Ishikawa (cell line): ENCODE data around the gene CARM1.

Experiments
- CEBPB ChIP-seq: IDR thresholded peaks from 2 replicates; pipeline ENCODE4 v1.6.1; 2012
- CREB1 ChIP-seq: IDR thresholded peaks from 2 replicates; pipeline ENCODE4 v1.6.1; 2012; ENCODE audit warnings: low read depth
- EGR1 ChIP-seq: IDR thresholded peaks from 2 replicates; pipeline ENCODE4 v1.6.1; 2012
- EP300 ChIP-seq: IDR thresholded peaks from 2 replicates; pipeline ENCODE4 v1.6.1; 2012; ENCODE audit warnings: borderline replicate concordance
- FOXM1 ChIP-seq: IDR thresholded peaks from 2 replicates; pipeline ENCODE4 v1.6.1; 2012; ENCODE audit warnings: low read depth, borderline replicate concordance
- NFIC ChIP-seq: IDR thresholded peaks from 2 replicates; pipeline ENCODE4 v1.6.1; 2012
- RAD21 ChIP-seq: IDR thresholded peaks from 2 replicates; pipeline ENCODE4 v1.6.1; 2012; ENCODE audit warnings: low read depth
- REST ChIP-seq: IDR thresholded peaks from 2 replicates; pipeline ENCODE4 v1.6.1; 2012; ENCODE audit warnings: low read depth, mild to moderate bottlenecking
- TAF1 ChIP-seq: IDR thresholded peaks from 2 replicates; pipeline ENCODE4 v1.6.1; 2012; ENCODE audit warnings: low read depth, mild to moderate bottlenecking
- TCF12 ChIP-seq: IDR thresholded peaks from 2 replicates; pipeline ENCODE4 v1.6.1; 2012; ENCODE audit warnings: low read depth
- TEAD4 ChIP-seq: IDR thresholded peaks from 2 replicates; pipeline ENCODE4 v1.6.1; 2012
- USF1 ChIP-seq: IDR thresholded peaks from 2 replicates; pipeline ENCODE4 v1.6.1; 2012
- YY1 ChIP-seq: IDR thresholded peaks from 2 replicates; pipeline ENCODE4 v1.6.1; 2012; ENCODE audit warnings: low read depth
- ZBTB7A ChIP-seq: IDR thresholded peaks from 2 replicates; pipeline ENCODE4 v1.6.1; 2012; ENCODE audit warnings: low read depth
- TF ChIP-seq, protein P1 (sequence below): IDR thresholded peaks from 2 replicates; pipeline ENCODE4 v1.6.1; 2012

CARM1 gene

DNA sequence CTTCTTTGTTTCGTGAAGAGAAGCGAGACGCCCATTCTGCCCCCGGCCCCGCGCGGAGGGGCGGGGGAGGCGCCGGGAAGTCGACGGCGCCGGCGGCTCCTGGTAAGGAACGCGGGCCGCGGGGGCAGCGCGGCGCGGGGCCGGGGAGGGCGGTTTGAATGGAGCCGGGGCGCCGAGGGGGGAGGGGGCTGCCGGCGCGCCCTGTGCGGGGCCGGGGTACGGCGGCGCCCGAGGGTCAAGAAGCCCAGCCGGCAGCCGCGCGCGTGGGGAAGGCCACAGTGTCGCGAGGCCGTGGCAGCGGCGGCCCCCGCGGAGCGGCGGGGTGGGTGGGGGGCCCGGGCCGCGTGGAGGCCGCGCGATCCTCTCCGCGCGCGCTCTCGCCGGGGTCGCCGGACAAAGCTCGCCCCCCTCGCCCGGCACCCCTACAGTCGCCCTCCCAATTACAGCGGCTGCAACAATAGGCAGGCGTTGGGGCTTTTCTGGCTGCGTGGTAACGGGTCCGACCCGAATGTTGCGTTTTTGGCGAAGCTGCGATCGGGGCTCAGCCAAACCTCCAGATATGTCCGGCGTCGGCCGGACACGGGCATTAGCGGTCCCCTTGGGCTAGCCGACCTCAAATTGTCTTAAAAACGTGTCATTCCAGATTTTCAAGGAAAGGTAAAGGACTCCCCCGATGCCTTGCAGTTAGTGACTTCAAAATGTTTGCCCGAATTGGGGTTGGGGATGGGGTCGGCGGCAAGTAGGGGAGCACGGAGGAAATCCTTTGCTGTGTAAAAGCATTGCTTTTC is 89.9 kb downstream of the CARM1 start:
- no peak for TF ChIP-seq FOXM1
- TF ChIP-seq ZBTB7A: peak; percentile 95
- TF ChIP-seq TCF12: peak; percentile 5; the same call in 1 of the 2 replicates
- TF ChIP-seq TAF1: 0 out of 2 replicates have a peak, but pooled peaks have one; percentile 22

GRCh38 chr19:10962863-10963262 is 91.5 kb downstream of the CARM1 start:
- TF ChIP-seq TAF1: no peak
- TF ChIP-seq ZBTB7A: no peak
- no peak for TF ChIP-seq REST

DNA sequence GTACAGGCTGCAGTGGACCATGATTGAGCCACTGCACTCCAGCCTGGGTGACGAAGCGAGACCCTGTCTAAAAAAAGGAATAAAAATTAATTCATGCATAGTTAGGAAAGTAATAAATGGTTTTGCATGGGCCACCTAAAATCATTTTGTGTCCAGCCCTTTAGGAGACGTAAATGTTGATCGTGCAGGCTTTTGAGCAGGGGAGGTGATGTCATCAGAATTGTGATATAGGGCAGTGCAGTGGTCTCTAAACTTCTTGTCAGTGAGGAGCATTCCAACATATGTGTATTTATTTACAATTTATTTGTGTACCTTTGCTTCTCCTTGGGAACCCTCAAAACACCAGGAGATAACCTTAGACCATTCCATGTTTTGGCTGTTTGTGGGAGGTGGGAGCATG is 92.5 kb downstream of the CARM1 start:
- TF ChIP-seq CEBPB (no peak), FOXM1 (no peak), NFIC (no peak), YY1 (no peak), CREB1 (no peak), TAF1 (no peak), EGR1 (no peak), USF1 (no peak), EP300 (no peak), TEAD4 (no peak), RAD21 (no peak), ZBTB7A (no peak), REST (no peak), TCF12 (no peak)
- TF ChIP-seq, protein P1, sequence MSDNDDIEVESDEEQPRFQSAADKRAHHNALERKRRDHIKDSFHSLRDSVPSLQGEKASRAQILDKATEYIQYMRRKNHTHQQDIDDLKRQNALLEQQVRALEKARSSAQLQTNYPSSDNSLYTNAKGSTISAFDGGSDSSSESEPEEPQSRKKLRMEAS: no peak

- TF ChIP-seq TEAD4 (no peak), USF1 (no peak), EP300 (no peak), CEBPB (no peak), FOXM1 (no peak), CREB1 (no peak), TCF12 (no peak), TAF1 (no peak), REST (no peak), RAD21 (no peak), YY1 (no peak), EGR1 (no peak)
- TF ChIP-seq, protein P1: no peak
These were observed 93.5 kb downstream of the CARM1 start for GRCh38 chr19:10964903-10965302.

GRCh38 chr19:10965398-10965797 is 94.0 kb downstream of the CARM1 start:
- TF ChIP-seq REST (no peak), NFIC (no peak), FOXM1 (no peak)
